ENCODE measurements around the gene POLR2H.

POLR2H gene

GRCh38 chr3:184387174-184387714, 25.7 kb downstream of the POLR2H start:
- no peak for DNase-seq (ENCODE audit: low read depth in 2 of 2)

GRCh38 chr3:184388164-184388935, 26.8 kb downstream of the POLR2H start:
- DNase-seq (ENCODE audit: low read depth in 2 of 2): no peak

DNA sequence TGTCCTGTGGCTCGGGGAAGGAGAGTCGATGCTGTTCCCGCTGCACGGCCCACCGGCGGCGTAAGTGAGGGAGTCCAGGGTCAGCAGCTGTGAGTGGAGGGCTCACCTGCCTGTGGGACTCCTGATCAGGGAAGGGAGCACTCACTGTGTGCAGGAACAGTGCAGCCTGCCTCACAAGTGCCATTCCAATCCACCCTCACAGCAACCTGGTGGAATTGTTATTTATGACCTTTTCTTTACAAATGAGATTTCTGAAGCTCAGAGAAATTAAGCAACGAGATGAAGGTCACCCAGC, 27.4 kb downstream of the POLR2H start:
- no peak for DNase-seq (ENCODE audit: low read depth in 2 of 2)

GRCh38 chr3:184389384-184389783, 27.9 kb downstream of the POLR2H start:
- DNase-seq (ENCODE audit: low read depth in 2 of 2): no peak

- no peak for DNase-seq (ENCODE audit: low read depth in 2 of 2)
These were observed 28.5 kb downstream of the POLR2H start for GRCh38 chr3:184389935-184390528.

DNA sequence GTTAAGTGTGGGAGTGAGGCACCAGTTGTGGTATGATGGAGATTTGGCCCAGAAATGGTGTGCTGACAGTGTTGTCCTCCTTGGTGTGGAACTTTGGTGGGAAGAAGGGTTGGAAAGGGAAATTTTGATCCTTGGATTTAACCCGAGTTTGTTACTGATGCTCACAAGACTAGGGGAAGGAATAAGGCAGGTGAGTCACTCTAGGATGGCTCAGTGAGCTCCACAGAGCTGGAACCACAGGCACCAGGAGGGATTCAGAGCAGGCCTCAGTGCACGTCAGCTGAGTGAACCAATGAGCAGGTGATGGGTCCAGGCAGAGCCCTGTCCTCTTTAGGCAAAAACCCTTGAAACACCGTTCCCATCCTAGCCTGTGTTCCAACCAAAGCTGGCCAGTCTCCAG, 29.8 kb downstream of the POLR2H start:
- no peak for DNase-seq (ENCODE audit: low read depth in 2 of 2)

- DNase-seq (ENCODE audit: low read depth in 2 of 2): no peak
These were observed 33.8 kb downstream of the POLR2H start for GRCh38 chr3:184395320-184395660.

DNA sequence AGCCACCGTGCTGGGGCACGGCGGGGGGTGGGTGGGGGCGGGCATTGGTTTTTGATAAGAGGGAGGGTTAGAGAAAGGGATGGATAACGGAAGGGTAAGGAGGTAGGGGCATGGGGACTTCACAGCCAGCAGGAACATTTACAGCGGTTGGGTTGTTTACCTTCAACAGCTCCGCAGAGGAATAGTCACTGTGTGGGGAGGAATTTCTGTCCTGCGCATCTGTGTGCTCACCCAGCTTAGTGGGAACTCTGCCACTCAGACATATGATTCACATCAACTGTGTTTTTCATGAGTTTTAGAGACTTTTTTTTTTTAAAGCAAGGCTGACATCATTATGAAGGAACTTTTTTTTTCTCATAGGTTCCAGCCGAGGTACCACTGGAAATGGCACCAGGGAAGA, 37.9 kb downstream of the POLR2H start:
- DNase-seq (ENCODE audit: low read depth in 2 of 2): no peak

DNA sequence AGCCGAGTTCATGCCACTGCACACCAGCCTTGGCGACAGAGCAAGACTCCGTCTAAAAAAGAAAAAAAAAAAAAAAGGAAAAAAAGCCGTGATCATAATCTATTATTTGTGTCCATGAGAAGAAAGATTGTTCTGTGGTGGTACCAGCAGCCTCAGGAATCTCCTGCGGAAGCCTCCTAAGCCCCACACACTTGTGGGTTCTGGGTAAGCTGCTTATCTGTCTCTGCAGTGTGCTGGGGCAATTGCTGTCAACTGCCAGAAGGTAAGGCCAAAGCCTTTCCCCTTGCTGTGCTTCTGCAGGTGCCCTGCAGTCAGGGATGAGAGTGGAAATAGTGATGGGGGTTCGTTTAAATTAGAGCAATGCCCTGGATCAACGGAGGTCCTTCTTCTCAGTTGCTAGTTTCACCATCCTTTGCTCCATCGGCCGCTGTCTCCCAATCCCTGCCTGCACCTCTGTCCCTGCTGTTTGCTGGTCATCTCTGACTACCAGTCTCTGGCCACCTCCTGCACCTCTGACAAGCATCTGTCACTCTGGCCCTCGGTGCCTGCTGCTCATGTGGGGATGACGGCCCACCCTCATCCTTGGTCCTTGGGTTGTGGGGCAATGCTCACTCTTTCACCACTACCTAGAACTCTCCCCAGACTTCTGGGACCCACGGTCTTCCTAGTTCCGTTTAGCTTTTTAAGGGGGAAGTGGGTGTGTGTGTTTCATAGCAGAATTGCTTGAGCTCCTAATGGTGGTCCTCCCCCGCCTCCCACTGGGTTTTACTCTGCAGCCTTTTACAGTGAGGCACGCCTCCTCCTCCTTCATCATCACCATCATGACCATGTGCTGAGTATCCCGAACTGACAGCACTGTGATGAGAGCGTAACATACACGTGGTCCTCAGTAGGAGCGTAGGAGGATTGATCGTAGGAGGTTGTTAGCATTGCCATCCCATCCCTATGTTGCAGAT, 43.8 kb downstream of the POLR2H start:
- no peak for DNase-seq (ENCODE audit: low read depth in 2 of 2)

- DNase-seq (ENCODE audit: low read depth in 2 of 2): no peak
These were observed 47.9 kb downstream of the POLR2H start for GRCh38 chr3:184409331-184409926.

- no peak for DNase-seq (ENCODE audit: low read depth in 2 of 2)
These were observed 48.5 kb downstream of the POLR2H start for GRCh38 chr3:184409946-184410500.

DNA sequence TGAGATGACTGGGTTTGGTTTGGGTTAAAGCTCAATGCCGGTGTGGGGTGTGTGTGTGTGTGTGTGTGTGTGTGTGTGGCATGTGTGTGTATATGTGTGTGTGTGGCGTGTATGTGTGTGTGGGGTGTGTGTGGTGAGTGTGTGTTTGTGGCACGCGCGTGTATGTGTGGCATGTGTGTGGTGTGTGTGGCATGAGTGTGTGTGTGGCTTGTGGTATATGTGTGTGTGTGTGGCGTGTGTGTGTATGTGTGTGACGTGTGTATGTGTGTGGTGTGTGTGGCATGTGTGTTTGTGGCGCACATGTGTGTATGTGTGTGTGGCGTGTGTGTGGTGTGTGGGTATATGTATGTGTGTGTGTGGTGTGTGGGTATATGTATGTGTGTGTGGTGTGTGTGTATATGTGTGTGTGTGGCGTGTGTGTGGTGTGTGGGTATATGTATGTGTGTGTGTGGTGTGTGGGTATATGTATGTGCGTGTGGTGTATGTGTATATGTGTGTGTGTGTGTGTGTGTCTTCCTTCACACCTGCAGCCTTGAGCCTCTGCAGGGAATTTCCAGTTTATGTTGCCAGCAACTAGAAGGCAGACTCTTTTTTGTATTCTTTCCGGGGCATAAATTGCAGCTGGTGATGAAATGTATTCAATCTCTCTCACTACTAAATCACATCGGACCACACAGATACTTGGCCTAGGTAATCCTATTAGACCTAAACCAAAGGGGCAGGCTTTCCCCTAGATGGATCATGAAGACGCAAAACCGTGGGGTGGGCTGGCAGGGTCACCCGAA, 53.1 kb downstream of the POLR2H start:
- no peak for DNase-seq (ENCODE audit: low read depth in 2 of 2)

DNA sequence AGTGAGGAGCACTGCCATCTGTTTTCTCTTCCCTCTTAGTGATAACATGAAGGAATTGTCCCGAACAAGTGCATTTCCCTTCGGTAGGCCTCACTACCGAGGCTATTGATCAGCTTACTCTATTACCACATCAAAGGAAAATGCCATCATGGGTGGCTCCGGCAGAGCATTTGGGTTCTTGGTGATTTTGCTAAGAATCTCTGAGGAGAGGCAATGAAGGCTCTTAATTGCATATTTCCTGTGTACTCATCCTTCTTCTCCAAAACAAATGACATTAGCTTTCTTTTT, 53.6 kb downstream of the POLR2H start:
- no peak for DNase-seq (ENCODE audit: low read depth in 2 of 2)

- peak; percentile 28 to 68 for DNase-seq (ENCODE audit: low read depth in 2 of 2)
These were observed 56.3 kb downstream of the POLR2H start for GRCh38 chr3:184417619-184418327.
